GM12865 (cell line): ENCODE results near the gene LSR.

ENCODE experiments used
- DNase-seq: peaks from one replicate; pipeline ENCODE4 v3.0.0; 2010; ENCODE audit warnings: low read depth
- H3K4me3 ChIP-seq: 2 replicates; pipeline ENCODE4 v1.5.1; 2011; ENCODE audit warnings: mild to moderate bottlenecking, low read depth, low read length, control low read depth
- TF ChIP-seq, protein P1 (sequence below): IDR thresholded peaks from 2 replicates; pipeline ENCODE4 v1.5.1; 2011; ENCODE audit warnings: low read length, control low read depth, low read depth, inconsistent platforms; ENCODE audit not compliant: insufficient read depth; ENCODE audit errors: missing control alignments

Gene LSR

DNA sequence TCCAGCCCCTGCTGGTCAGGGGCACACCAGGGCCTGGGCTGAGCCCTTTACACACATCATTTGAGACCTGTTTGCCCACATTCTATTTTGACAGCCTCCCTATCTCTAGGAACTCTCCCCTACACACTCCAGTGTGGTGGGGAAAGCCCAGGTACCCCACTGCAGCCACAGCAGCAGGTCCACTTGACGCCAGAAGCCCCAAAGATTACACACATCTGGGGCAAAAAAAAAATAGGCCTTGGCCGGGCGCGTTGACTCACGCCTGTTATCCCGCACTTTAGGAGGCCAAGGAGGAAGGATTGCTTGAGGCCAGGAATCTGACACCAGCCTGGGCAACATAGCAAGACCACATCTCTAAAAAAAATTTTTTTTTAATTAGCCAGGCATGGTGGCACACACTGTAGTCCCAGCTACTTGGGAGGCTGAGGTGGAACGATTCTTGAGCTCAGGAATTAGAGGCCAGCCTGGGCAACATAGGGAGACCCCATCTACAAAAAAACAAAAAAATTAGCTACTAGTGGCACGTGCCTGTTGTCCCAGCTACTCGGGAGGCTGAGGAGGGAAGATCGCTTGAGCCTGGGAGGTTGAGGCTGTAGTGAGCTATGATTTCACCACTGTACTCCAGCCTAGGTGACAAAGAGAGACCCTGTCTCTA, 62.1 kb downstream of the LSR start:
- TF ChIP-seq, protein P1, sequence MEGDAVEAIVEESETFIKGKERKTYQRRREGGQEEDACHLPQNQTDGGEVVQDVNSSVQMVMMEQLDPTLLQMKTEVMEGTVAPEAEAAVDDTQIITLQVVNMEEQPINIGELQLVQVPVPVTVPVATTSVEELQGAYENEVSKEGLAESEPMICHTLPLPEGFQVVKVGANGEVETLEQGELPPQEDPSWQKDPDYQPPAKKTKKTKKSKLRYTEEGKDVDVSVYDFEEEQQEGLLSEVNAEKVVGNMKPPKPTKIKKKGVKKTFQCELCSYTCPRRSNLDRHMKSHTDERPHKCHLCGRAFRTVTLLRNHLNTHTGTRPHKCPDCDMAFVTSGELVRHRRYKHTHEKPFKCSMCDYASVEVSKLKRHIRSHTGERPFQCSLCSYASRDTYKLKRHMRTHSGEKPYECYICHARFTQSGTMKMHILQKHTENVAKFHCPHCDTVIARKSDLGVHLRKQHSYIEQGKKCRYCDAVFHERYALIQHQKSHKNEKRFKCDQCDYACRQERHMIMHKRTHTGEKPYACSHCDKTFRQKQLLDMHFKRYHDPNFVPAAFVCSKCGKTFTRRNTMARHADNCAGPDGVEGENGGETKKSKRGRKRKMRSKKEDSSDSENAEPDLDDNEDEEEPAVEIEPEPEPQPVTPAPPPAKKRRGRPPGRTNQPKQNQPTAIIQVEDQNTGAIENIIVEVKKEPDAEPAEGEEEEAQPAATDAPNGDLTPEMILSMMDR, result no peak
- DNase-seq, result no peak
- no peak overlapping the region for H3K4me3 ChIP-seq

DNA sequence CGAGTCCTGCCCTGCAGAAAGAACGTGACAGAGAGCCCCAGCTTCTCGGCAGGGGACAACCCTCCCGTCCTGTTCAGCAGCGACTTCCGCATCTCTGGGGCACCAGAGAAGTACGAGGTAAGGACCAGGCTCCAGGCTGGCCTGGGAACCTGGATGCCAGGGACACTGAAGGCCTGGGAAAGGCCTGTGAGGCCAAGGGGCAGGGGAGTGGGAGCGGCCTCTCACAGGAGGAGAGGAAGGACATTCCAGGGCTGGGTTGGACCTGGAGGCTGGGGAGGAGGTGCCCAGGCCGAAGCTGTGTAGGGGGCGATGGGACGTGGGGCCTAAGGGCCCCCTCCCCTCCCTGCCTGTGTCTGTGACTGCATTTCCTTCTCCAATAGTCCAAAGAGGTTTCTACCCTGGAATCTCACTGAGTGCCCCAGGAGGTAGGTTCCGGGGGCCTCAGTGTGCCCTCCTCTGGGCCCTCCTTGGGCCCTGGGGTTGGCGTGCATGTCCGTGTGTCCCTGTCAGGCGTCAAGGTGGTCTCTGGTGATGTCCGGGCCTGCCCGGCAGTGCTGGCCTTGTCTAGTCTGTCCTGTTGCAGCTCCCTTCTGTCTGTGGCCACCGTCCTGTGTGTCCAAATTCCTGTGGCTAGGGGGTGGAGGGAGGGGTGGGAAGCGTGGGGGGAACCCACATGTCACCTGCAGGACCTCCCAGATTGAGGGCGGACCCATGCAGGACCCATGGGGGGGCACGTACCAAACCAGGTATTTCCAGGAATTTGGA, 63.3 kb downstream of the LSR start:
- no peak for DNase-seq
- TF ChIP-seq, protein P1, result no peak
- no peak overlapping the region for H3K4me3 ChIP-seq

DNA sequence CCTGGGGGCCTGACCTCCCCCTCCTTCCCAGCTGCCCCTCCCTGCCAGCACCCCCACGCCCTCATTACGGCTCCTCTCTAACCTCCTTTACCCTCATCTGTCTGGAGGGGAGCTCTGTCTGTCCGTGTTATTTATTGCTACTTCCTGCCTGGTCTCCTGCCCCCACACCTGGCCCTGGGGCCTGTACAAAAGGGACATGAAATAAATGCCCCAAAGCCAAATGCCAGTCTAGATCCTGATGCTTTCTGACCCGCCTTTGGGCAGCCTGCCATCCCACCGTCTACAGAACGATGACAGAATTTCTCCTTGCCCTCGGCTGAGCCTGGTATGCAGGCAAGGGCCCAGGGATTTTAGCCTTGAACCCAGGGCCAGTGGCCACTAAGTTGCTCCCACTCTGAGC, 64.8 kb downstream of the LSR start:
- no peak for DNase-seq
- TF ChIP-seq, protein P1, result no peak
- H3K4me3 ChIP-seq, result no peak overlapping the region

DNA sequence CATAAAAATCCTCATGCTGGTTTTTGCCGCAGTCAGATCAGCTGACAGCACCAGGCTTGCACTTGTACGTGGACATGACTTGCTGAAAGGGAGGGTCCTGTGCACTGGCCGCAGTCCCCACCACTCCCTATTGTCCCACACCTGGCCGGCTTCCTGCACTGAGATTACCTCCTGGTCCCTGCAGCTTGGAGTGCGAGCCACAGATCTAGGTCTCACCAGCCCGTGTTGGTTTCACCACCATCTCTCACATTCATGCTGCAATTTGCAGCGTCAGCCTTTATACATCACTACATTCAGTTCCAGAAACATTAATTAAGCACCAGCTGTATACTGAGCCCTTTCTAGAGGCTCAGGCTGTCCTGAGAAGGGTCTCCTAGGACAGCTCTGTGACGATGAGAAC, 65.2 kb downstream of the LSR start:
- H3K4me3 ChIP-seq, result no peak overlapping the region
- TF ChIP-seq, protein P1, result no peak
- no peak for DNase-seq

DNA sequence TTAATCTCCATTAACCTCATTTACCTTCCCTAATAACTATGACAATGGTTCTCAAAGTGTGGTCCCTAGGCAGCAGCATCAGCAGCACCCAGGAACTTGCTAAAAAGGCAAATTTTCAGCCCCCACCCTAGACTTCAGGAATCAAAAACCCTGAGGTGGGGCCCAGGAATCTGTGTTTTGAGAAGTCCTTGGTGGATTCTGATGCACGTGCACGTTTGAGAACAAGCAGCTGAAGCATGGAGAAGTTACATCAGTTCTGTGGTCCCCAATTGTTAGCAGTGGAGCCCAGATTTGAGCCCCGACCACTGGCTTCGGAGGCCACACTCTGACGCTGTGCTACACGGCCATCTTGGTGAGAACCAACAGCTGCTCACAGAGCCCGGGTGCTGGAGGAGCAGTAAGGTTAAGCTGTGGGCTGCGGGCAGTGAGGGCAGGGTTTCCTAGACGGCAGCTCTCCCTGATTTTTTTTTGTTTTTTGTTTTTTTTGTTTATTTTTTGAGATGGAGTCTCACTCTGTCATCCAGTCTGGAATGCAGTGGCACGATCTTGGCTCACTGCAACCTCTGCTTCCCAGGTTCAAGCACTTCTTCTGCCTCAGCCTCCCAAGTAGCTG, 66.2 kb downstream of the LSR start:
- no peak overlapping the region for H3K4me3 ChIP-seq
- no peak for DNase-seq
- TF ChIP-seq, protein P1, result no peak

DNA sequence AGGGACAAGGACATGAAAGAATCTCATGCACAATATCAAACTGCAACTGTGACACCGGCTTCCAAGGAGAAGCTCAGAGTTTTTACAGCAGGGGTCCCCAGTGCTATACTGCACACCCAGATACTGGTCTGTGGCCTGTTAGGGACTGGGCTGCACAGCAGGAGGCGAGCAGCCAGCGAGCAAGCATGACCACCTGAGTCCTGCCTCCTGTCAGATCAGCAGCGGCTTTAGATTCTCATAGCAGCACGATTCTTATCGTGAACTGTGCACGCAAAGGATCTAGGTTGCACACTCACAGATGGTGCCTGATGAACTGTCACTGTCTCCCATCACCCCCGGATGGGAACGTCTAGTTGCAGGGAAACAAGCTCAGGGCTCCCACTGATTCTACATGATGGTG, 67.1 kb downstream of the LSR start:
- DNase-seq, result no peak
- TF ChIP-seq, protein P1, result no peak
- no peak overlapping the region for H3K4me3 ChIP-seq
